Panc1 (cell line): ENCODE data around the gene FTO. TPM values are rescaled to one million over a fixed set of nuclear protein-coding genes. Genes with fewer than 3 reads are reported as not detected.

ENCODE experiments used
- ATAC-seq: fragments of 200-7000 bp; cut with Tn5 transposase; 2 replicates; pipeline ENCODE4 v1.9.1; 2020; ENCODE audit warnings: mild to moderate bottlenecking, moderate library complexity
- BruUV-seq: library from RNA; stranded (reverse); fragments of 400-500 nt; replicated peaks from 2 replicates; lab custom pipeline; 2021; lab: Mats Ljungman, UMichigan
- CTCF ChIA-PET: fragments of 300-600 bp; sonication (Branson Sonifier 250); formaldehyde crosslinking; loops from one replicate; lab custom pipeline; 2022; ENCODE audit warnings: antibody characterized with exemption; lab: Charles Lee
- POLR2A ChIA-PET: fragments of 300-600 bp; sonication (Branson Sonifier 250); formaldehyde crosslinking; loops from one replicate; lab custom pipeline; 2022; ENCODE audit warnings: antibody characterized with exemption; lab: Charles Lee
- DNase-seq: peaks from one replicate; pipeline ENCODE4 v3.0.0-alpha.2; 2010; ENCODE audit warnings: low read depth, low spot score
- H3K27ac ChIP-seq: 2 replicates; pipeline ENCODE4 v1.5.1; 2011; ENCODE audit warnings: mild to moderate bottlenecking, low read length, inconsistent platforms
- H3K27me3 ChIP-seq: fragments of 200-500 bp; sonication (Bioruptor generic); 2 replicates; pipeline ENCODE4 v1.6.0; 2014; ENCODE audit warnings: low read length, inconsistent platforms; ENCODE audit not compliant: control insufficient read depth, insufficient read depth
- H3K36me3 ChIP-seq: fragments of 200-500 bp; sonication (Bioruptor generic); 2 replicates; pipeline ENCODE4 v1.5.1; 2014; ENCODE audit warnings: inconsistent platforms, mild to moderate bottlenecking, low read length, moderate library complexity; ENCODE audit not compliant: control insufficient read depth, insufficient read depth
- H3K4me1 ChIP-seq: 2 replicates; pipeline ENCODE4 v1.5.1; 2011; ENCODE audit warnings: inconsistent platforms, mild to moderate bottlenecking, low read length, moderate library complexity; ENCODE audit not compliant: control insufficient read depth, insufficient read depth
- H3K4me3 ChIP-seq, 2 experiments: 2 replicates each; pipeline ENCODE4 v1.5.1; 2011 to 2012; ENCODE audit warnings: low read depth in 2 of 2, low read length in 2 of 2, mild to moderate bottlenecking in 2 of 2, inconsistent platforms in 1 of 2, moderate library complexity in 1 of 2
- H3K9me3 ChIP-seq: fragments of 200-500 bp; sonication (Bioruptor generic); 2 replicates; pipeline ENCODE4 v1.5.1; 2014; ENCODE audit warnings: low read depth, mild to moderate bottlenecking, inconsistent platforms, low read length, moderate library complexity; ENCODE audit not compliant: control insufficient read depth, insufficient read depth
- POLR2AphosphoS5 ChIP-seq: IDR thresholded peaks from 2 replicates; pipeline ENCODE4 v1.6.1; 2012; ENCODE audit warnings: mild to moderate bottlenecking, low read depth, low read length, moderate library complexity
- SIN3A ChIP-seq: IDR thresholded peaks from 2 replicates; pipeline ENCODE4 v1.6.1; 2012; ENCODE audit warnings: low read depth, mild to moderate bottlenecking, low read length, moderate library complexity, borderline replicate concordance; ENCODE audit not compliant: insufficient read depth
- TCF7L2 ChIP-seq: IDR thresholded peaks from 2 replicates; pipeline ENCODE4 v1.6.1; 2011; ENCODE audit warnings: mild to moderate bottlenecking, low read depth, low read length, inconsistent platforms
- in situ Hi-C: cut with HindIII; loops from 2 replicates; pipeline ENCODE4 v1.10.0; 2016; ENCODE audit warnings: low sequenced_read_pairs, low pct_unique_long_range_greater_than_20kb
- intact Hi-C: fragments of 100-400 bp; cut with micrococcal nuclease; formaldehyde crosslinking; loops from one replicate; pipeline ENCODE4 v1.10.0; 2022; ENCODE audit not compliant: unreplicated experiment
- total RNA-seq: library from RNA; stranded (reverse); gene quantifications from one replicate; pipeline ENCODE4 v1.2.1, GENCODE V29; 2021; ENCODE audit not compliant: unreplicated experiment
- TF ChIP-seq, protein P1 (sequence below), 2 experiments: IDR thresholded peaks; 2 replicates each; pipeline ENCODE4 v1.6.1; 2011 to 2012; ENCODE audit warnings: low read depth in 2 of 2, control low read depth in 1 of 2, low read length in 1 of 2, mild to moderate bottlenecking in 1 of 2, moderate library complexity in 1 of 2; ENCODE audit not compliant: insufficient read depth in 1 of 2
- TF ChIP-seq, protein P2 (sequence below): fragments of 450-650 bp; IDR thresholded peaks from 2 replicates; pipeline ENCODE4 v1.5.1; 2017; ENCODE audit warnings: mild to moderate bottlenecking

The FTO gene
- total RNA-seq, 1 experiment from 2014 or later, result 38.2 TPM

DNA sequence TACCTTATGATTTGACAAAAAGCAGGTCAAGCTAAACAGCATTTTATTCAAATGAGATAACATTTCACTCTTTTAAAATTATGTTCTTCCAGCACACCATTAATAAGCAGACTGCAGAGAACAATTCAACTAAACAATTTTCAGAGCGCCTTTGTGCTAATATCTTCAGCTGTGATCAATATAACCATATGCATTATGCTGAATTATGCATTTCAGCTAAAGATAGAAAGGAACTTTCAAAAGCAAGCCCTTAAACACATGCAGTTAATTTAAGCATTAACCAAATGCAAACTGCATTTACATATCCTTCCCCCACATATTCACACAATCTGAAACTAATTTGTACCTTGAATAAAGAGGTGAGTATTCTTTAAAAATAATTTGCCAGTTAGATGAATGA, 41.9 kb upstream of the FTO start:
- DNase-seq, result no peak
- Histone ChIP-seq H3K4me3 (no peak overlapping the region), H3K36me3 (no peaks in the 10 kb centered on the region; the same call in 1 of the 2 replicates), H3K27ac (no peak overlapping the region), H3K4me1 (no peaks in the 10 kb centered on the region), H3K9me3 (no peaks in the 10 kb centered on the region), H3K27me3 (no peaks in the 10 kb centered on the region)
- ChIA-PET CTCF (no interaction called here), POLR2A (no interaction called here)
- intact Hi-C loops (no loop called here), in situ Hi-C loops (no loop called here)
- TF ChIP-seq POLR2AphosphoS5, result no peak
- TF ChIP-seq, protein P1, sequence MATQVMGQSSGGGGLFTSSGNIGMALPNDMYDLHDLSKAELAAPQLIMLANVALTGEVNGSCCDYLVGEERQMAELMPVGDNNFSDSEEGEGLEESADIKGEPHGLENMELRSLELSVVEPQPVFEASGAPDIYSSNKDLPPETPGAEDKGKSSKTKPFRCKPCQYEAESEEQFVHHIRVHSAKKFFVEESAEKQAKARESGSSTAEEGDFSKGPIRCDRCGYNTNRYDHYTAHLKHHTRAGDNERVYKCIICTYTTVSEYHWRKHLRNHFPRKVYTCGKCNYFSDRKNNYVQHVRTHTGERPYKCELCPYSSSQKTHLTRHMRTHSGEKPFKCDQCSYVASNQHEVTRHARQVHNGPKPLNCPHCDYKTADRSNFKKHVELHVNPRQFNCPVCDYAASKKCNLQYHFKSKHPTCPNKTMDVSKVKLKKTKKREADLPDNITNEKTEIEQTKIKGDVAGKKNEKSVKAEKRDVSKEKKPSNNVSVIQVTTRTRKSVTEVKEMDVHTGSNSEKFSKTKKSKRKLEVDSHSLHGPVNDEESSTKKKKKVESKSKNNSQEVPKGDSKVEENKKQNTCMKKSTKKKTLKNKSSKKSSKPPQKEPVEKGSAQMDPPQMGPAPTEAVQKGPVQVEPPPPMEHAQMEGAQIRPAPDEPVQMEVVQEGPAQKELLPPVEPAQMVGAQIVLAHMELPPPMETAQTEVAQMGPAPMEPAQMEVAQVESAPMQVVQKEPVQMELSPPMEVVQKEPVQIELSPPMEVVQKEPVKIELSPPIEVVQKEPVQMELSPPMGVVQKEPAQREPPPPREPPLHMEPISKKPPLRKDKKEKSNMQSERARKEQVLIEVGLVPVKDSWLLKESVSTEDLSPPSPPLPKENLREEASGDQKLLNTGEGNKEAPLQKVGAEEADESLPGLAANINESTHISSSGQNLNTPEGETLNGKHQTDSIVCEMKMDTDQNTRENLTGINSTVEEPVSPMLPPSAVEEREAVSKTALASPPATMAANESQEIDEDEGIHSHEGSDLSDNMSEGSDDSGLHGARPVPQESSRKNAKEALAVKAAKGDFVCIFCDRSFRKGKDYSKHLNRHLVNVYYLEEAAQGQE (IDR thresholded peaks at IDR 0.05; ENCODE audit: insufficient read depth in 1 of 2, low read depth in 2 of 2, low read length in 1 of 2), result no peak
- no peak for TF ChIP-seq SIN3A
- TF ChIP-seq, protein P2, sequence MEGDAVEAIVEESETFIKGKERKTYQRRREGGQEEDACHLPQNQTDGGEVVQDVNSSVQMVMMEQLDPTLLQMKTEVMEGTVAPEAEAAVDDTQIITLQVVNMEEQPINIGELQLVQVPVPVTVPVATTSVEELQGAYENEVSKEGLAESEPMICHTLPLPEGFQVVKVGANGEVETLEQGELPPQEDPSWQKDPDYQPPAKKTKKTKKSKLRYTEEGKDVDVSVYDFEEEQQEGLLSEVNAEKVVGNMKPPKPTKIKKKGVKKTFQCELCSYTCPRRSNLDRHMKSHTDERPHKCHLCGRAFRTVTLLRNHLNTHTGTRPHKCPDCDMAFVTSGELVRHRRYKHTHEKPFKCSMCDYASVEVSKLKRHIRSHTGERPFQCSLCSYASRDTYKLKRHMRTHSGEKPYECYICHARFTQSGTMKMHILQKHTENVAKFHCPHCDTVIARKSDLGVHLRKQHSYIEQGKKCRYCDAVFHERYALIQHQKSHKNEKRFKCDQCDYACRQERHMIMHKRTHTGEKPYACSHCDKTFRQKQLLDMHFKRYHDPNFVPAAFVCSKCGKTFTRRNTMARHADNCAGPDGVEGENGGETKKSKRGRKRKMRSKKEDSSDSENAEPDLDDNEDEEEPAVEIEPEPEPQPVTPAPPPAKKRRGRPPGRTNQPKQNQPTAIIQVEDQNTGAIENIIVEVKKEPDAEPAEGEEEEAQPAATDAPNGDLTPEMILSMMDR, result no peak
- no peak for TF ChIP-seq TCF7L2
- no peak for ATAC-seq
- BruUV-seq, result no TSS peak

DNA sequence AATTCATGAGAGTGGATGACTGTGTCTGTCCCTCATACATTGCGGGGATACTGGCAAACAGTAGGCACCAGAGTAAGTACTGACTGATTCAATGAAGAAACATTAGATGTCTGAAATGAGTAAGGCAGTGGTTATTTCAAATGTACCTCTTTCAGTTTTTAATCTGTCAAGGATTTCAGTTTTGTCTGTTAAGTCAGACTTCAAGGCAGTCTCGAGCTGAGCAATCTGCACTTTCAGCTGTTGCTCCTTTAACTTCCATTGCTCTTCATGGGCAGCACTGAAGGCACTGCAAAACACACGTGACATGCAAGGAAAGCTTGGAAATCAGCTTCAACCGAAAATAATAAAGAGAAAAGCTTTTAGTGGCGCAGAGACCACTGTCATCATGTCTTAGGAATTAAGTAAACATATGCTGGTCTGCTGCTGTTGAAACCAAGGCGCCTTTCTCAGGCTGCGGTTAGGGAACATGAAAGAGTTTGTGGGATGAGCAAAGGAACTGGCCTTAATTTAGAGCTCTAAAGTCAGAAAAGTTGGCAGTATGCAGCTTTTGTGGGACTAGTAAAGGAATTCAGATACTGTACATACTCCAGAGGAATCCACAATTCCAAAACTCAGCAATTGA, 39.1 kb upstream of the FTO start:
- ChIA-PET CTCF (no interaction called here), POLR2A (no interaction called here)
- no peaks in the 10 kb centered on the region for H3K9me3 ChIP-seq
- in situ Hi-C loops, result no loop called here
- H3K4me1 ChIP-seq, result no peaks in the 10 kb centered on the region
- H3K36me3 ChIP-seq, result no peaks in the 10 kb centered on the region
- no peak for TF ChIP-seq SIN3A
- TF ChIP-seq, protein P2, result no peak
- no peaks in the 10 kb centered on the region for H3K27me3 ChIP-seq
- H3K4me3 ChIP-seq, result no peak overlapping the region
- intact Hi-C loops, result no loop called here
- DNase-seq (no peak), ATAC-seq (no peak)
- H3K27ac ChIP-seq, result no peak overlapping the region
- BruUV-seq, result no TSS peak
